Mesenchymal stem cell (in vitro differentiated cells and primary cell): ENCODE results near the gene REPS1.

Experiments
- DNase-seq: peaks from one replicate; pipeline ENCODE4 v3.0.0-alpha.2; 2013
- H2AFZ ChIP-seq: one replicate; pipeline ENCODE4 v1.6.1; 2013; ENCODE audit warnings: low read depth, mild to moderate bottlenecking, control low read depth, inconsistent platforms, low read length, moderate library complexity
- H2AK5ac ChIP-seq: 2 replicates; pipeline ENCODE4 v1.6.1; 2013; ENCODE audit warnings: low read length, moderate library complexity, mild to moderate bottlenecking, inconsistent platforms; ENCODE audit not compliant: severe bottlenecking
- H2BK120ac ChIP-seq: one replicate; pipeline ENCODE4 v1.6.1; 2013; ENCODE audit warnings: low read depth, mild to moderate bottlenecking, inconsistent platforms, low read length, moderate library complexity
- H2BK12ac ChIP-seq, 2 experiments: one replicate each; pipeline ENCODE4 v1.6.1; 2013; ENCODE audit warnings: inconsistent platforms in 2 of 2, low read length in 2 of 2, mild to moderate bottlenecking in 2 of 2, moderate library complexity in 2 of 2, control low read depth in 1 of 2
- H2BK15ac ChIP-seq: one replicate; pipeline ENCODE4 v1.6.1; 2013; ENCODE audit warnings: mild to moderate bottlenecking, low read depth, inconsistent platforms; ENCODE audit not compliant: poor library complexity, severe bottlenecking
- H2BK5ac ChIP-seq: 2 replicates; pipeline ENCODE4 v1.6.1; 2013; ENCODE audit warnings: low read depth, mild to moderate bottlenecking, low read length, control low read depth, inconsistent platforms; ENCODE audit not compliant: poor library complexity, severe bottlenecking
- H3K14ac ChIP-seq, 2 experiments: one replicate each; pipeline ENCODE4 v1.6.1; 2013; ENCODE audit warnings: inconsistent platforms in 2 of 2, low read length in 2 of 2, control low read depth in 1 of 2, mild to moderate bottlenecking in 1 of 2, moderate library complexity in 1 of 2
- H3K18ac ChIP-seq, 2 experiments: one replicate each; pipeline ENCODE4 v1.6.1; 2013; ENCODE audit warnings: inconsistent platforms in 2 of 2, low read length in 2 of 2, control low read depth in 1 of 2, low read depth in 1 of 2, mild to moderate bottlenecking in 1 of 2
- H3K23ac ChIP-seq, 2 experiments: one replicate each; pipeline ENCODE4 v1.6.1; 2013; ENCODE audit warnings: inconsistent platforms in 2 of 2, low read length in 2 of 2, mild to moderate bottlenecking in 2 of 2, moderate library complexity in 2 of 2, control low read depth in 1 of 2
- H3K27ac ChIP-seq: 2 replicates; pipeline ENCODE4 v1.5.1; 2013; ENCODE audit warnings: mild to moderate bottlenecking, moderate library complexity, low read length, control low read depth, inconsistent platforms; ENCODE audit not compliant: poor library complexity, severe bottlenecking
- H3K27me3 ChIP-seq, 2 experiments: 2 replicates each; pipeline versions ENCODE4 v1.6.1 to v1.7.0; 2013; ENCODE audit warnings: low read length in 2 of 2, mild to moderate bottlenecking in 2 of 2, moderate library complexity in 2 of 2, control low read depth in 1 of 2, inconsistent platforms in 1 of 2; ENCODE audit not compliant: control insufficient read depth in 1 of 2, insufficient read depth in 1 of 2
- H3K36me3 ChIP-seq, 2 experiments: 2 replicates each; pipeline versions ENCODE4 v1.6.1 to v1.7.0; 2013; ENCODE audit warnings: low read length in 2 of 2, control low read depth in 1 of 2, inconsistent platforms in 1 of 2, low read depth in 1 of 2, mild to moderate bottlenecking in 1 of 2; ENCODE audit not compliant: insufficient read depth in 2 of 2, control insufficient read depth in 1 of 2
- H3K4ac ChIP-seq, 2 experiments: one replicate each; pipeline ENCODE4 v1.6.1; 2013; ENCODE audit warnings: inconsistent platforms in 2 of 2, low read length in 2 of 2, mild to moderate bottlenecking in 2 of 2, moderate library complexity in 2 of 2, control low read depth in 1 of 2, low read depth in 1 of 2
- H3K4me1 ChIP-seq: 2 replicates; pipeline ENCODE4 v1.6.1; 2013; ENCODE audit warnings: low read depth, low read length, control low read depth; ENCODE audit not compliant: control insufficient read depth, insufficient read depth
- H3K4me2 ChIP-seq: 2 replicates; pipeline ENCODE4 v1.6.1; 2013; ENCODE audit warnings: low read length, mild to moderate bottlenecking, inconsistent platforms; ENCODE audit not compliant: poor library complexity, severe bottlenecking
- H3K4me3 ChIP-seq, 2 experiments: 2 replicates each; pipeline versions ENCODE4 v1.5.1 to v1.7.0; 2013; ENCODE audit warnings: low read length in 2 of 2, mild to moderate bottlenecking in 2 of 2, control low read depth in 1 of 2, low read depth in 1 of 2; ENCODE audit not compliant: insufficient read depth in 1 of 2
- H3K79me1 ChIP-seq: replicated peaks from 2 replicates; pipeline ENCODE4 v1.6.1; 2013; ENCODE audit warnings: mild to moderate bottlenecking, control low read depth, low read length, inconsistent platforms; ENCODE audit not compliant: poor library complexity, severe bottlenecking
- H3K9ac ChIP-seq: 2 replicates; pipeline ENCODE4 v1.7.0; 2013; ENCODE audit warnings: mild to moderate bottlenecking, low read length, moderate library complexity
- H3K9me3 ChIP-seq: 2 replicates; pipeline ENCODE4 v1.7.0; 2013; ENCODE audit warnings: mild to moderate bottlenecking, low read length; ENCODE audit not compliant: control insufficient read depth
- H4K8ac ChIP-seq: one replicate; pipeline ENCODE4 v1.6.1; 2013; ENCODE audit warnings: inconsistent platforms, mild to moderate bottlenecking, low read length, moderate library complexity
- H4K91ac ChIP-seq: one replicate; pipeline ENCODE4 v1.6.1; 2013; ENCODE audit warnings: mild to moderate bottlenecking, low read length, inconsistent platforms
- WGBS: methylation state at CpG from one replicate; pipeline ENCODE4 v1.1.7; 2013; ENCODE audit warnings: mixed read lengths; 5-methylcytosine and 5-hydroxymethylcytosine counted together

Gene REPS1

GRCh38 chr6:138977646-138978167 lies 10.3 kb downstream of the REPS1 start:
- Histone ChIP-seq H3K36me3 (no peaks in the 10 kb centered on the region), H2BK120ac (no peak overlapping the region), H4K8ac (no peak overlapping the region), H3K9ac (no peak overlapping the region), H2BK12ac (no peak overlapping the region), H3K23ac (no peak overlapping the region), H4K91ac (no peak overlapping the region), H3K4me1 (peaks cover 3% of the 10 kb centered on the region), H3K14ac (no peak overlapping the region), H3K27ac (no peak overlapping the region), H3K4me3 (no peak overlapping the region), H3K4me2 (no peak overlapping the region), H2BK15ac (no peak overlapping the region), H3K4ac (no peak overlapping the region), H3K27me3 (no peaks in the 10 kb centered on the region), H2AK5ac (no peak overlapping the region), H2BK5ac (no peak overlapping the region), H3K18ac (no peak overlapping the region), H3K9me3 (no peaks in the 10 kb centered on the region), H3K79me1 (peaks cover 3% of the 10 kb centered on the region), H2AFZ (no peak overlapping the region)
- DNase-seq, result no peak
- no CpG with 5 or more reads among the region's 1 CpG for WGBS

GRCh38 chr6:138977242-138977641 lies 10.8 kb downstream of the REPS1 start:
- Histone ChIP-seq H3K79me1 (peaks cover 3% of the 10 kb centered on the region), H3K27me3 (no peaks in the 10 kb centered on the region), H3K9me3 (no peaks in the 10 kb centered on the region), H3K23ac (no peak overlapping the region), H4K8ac (no peak overlapping the region), H3K36me3 (no peaks in the 10 kb centered on the region), H2BK5ac (no peak overlapping the region), H4K91ac (no peak overlapping the region), H2AFZ (no peak overlapping the region), H2BK12ac (no peak overlapping the region), H2BK15ac (no peak overlapping the region), H3K4me3 (no peak overlapping the region), H3K4ac (no peak overlapping the region), H2AK5ac (no peak overlapping the region), H3K9ac (no peak overlapping the region), H3K4me2 (no peak overlapping the region), H3K4me1 (peaks cover 3% of the 10 kb centered on the region), H2BK120ac (no peak overlapping the region), H3K14ac (no peak overlapping the region), H3K27ac (no peak overlapping the region), H3K18ac (no peak overlapping the region)
- WGBS, result 100% methylated on average over 2 of the region's 2 CpGs
- DNase-seq, result no peak

- no peak overlapping the region for H3K27ac ChIP-seq
- H3K79me1 ChIP-seq, result peaks cover 1% of the 10 kb centered on the region
- H3K36me3 ChIP-seq, result no peaks in the 10 kb centered on the region
- no peak overlapping the region for H4K8ac ChIP-seq
- no peak overlapping the region for H2AK5ac ChIP-seq
- no peaks in the 10 kb centered on the region for H3K27me3 ChIP-seq
- peaks cover 5% of the 10 kb centered on the region for H3K4me1 ChIP-seq
- H2BK15ac ChIP-seq, result no peak overlapping the region
- H2BK120ac ChIP-seq, result no peak overlapping the region
- no peak overlapping the region for H3K4me2 ChIP-seq
- no peaks in the 10 kb centered on the region for H3K9me3 ChIP-seq
- H2BK12ac ChIP-seq, result no peak overlapping the region
- no peak overlapping the region for H4K91ac ChIP-seq
- H3K14ac ChIP-seq, result no peak overlapping the region
- no peak overlapping the region for H3K18ac ChIP-seq
- H3K4ac ChIP-seq, result no peak overlapping the region
- H3K23ac ChIP-seq, result no peak overlapping the region
- no peak overlapping the region for H3K9ac ChIP-seq
- no peak overlapping the region for H2AFZ ChIP-seq
- no peak overlapping the region for H3K4me3 ChIP-seq
- H2BK5ac ChIP-seq, result no peak overlapping the region
- DNase-seq, result no peak
- WGBS, result no CpG with 5 or more reads among the region's 4 CpGs
Measured at GRCh38 chr6:138975815-138976214, 12.2 kb downstream of the REPS1 start.

GRCh38 chr6:138973466-138974153 lies 14.4 kb downstream of the REPS1 start:
- Histone ChIP-seq H3K4me3 (no peak overlapping the region), H4K91ac (no peak overlapping the region), H3K4me1 (peaks cover 7% of the 10 kb centered on the region), H3K14ac (no peak overlapping the region), H3K18ac (peak overlapping the region in 1 of 2 experiments; percentile 57), H3K9me3 (no peaks in the 10 kb centered on the region), H2BK12ac (no peak overlapping the region), H3K27me3 (no peaks in the 10 kb centered on the region), H2AK5ac (no peak overlapping the region), H2BK5ac (no peak overlapping the region), H2BK15ac (no peak overlapping the region), H3K36me3 (no peaks in the 10 kb centered on the region), H3K9ac (peak overlapping the region; percentile 78), H3K4me2 (peak overlapping the region; percentile 35), H4K8ac (no peak overlapping the region), H3K4ac (no peak overlapping the region), H3K23ac (no peak overlapping the region), H2BK120ac (no peak overlapping the region), H3K27ac (no peak overlapping the region), H2AFZ (no peak overlapping the region), H3K79me1 (peaks cover 1% of the 10 kb centered on the region)
- peak; percentile 51 for DNase-seq
- no CpG with 5 or more reads among the region's 2 CpGs for WGBS
